GM12874 (cell line): Measurements from ENCODE around the gene HDAC10.

Experiments used
- TF ChIP-seq, protein P1 (sequence below): IDR thresholded peaks from 2 replicates; pipeline ENCODE4 v1.5.1; 2011; ENCODE audit warnings: low read depth, mild to moderate bottlenecking, control low read depth, low read length, moderate library complexity; ENCODE audit not compliant: insufficient read depth

Gene HDAC10

DNA sequence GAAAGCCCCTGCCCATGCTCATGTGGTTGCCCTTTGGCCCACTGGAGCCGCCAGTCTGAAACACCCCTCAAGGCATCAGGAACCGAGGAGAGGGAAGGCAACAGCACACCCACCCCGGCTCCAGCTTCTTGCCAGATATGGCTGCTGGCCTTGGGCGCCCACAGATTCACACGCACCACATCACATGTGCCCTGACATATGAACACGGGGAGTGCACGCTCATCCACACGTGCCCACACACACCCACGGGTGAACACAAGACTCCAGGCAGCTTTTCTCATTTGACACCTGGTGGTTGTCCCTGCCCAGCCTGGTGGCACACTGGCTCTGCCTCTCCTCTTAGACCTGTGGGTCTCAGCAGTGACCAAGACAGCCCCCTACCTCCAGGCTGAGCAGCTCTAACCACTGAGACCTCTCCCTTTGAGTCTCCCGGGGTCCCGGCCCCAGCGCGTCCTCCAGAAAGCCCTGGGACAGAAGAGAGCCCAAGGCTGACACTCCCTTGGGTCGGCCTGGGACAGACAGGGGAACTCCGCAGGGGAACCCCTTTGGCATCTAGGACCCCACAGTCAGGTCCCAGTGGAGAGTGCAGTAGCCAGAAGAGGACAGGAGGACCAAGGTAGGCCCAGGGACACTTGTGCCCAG, 13.2 kb upstream of the HDAC10 start:
- TF ChIP-seq, protein P1, sequence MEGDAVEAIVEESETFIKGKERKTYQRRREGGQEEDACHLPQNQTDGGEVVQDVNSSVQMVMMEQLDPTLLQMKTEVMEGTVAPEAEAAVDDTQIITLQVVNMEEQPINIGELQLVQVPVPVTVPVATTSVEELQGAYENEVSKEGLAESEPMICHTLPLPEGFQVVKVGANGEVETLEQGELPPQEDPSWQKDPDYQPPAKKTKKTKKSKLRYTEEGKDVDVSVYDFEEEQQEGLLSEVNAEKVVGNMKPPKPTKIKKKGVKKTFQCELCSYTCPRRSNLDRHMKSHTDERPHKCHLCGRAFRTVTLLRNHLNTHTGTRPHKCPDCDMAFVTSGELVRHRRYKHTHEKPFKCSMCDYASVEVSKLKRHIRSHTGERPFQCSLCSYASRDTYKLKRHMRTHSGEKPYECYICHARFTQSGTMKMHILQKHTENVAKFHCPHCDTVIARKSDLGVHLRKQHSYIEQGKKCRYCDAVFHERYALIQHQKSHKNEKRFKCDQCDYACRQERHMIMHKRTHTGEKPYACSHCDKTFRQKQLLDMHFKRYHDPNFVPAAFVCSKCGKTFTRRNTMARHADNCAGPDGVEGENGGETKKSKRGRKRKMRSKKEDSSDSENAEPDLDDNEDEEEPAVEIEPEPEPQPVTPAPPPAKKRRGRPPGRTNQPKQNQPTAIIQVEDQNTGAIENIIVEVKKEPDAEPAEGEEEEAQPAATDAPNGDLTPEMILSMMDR, result no peak

- TF ChIP-seq, protein P1, result no peak
These were observed 12.0 kb upstream of the HDAC10 start for GRCh38 chr22:50262973-50263617.

DNA sequence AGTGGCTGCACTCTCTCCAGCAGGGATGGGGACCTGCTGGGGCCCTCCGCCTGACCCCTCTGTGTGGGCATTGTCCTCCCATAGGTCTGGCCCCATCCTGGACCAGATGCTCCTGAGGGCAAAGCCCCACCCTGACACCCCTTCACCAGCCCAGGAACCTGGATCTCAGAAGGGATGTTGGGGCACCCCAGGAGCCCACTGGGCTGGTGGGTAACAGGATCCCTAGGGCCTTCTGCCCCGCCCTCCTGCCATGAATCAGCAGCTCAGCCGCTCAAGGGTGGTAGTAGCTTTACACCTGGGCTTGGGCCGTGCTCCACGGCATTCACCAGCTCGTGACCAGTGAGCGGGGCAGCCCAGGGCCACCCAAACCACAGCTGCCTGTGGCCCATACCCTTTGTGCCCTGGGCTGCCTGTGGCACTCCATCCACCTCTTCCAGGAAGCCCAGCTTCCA, 11.4 kb upstream of the HDAC10 start:
- TF ChIP-seq, protein P1, result no peak

DNA sequence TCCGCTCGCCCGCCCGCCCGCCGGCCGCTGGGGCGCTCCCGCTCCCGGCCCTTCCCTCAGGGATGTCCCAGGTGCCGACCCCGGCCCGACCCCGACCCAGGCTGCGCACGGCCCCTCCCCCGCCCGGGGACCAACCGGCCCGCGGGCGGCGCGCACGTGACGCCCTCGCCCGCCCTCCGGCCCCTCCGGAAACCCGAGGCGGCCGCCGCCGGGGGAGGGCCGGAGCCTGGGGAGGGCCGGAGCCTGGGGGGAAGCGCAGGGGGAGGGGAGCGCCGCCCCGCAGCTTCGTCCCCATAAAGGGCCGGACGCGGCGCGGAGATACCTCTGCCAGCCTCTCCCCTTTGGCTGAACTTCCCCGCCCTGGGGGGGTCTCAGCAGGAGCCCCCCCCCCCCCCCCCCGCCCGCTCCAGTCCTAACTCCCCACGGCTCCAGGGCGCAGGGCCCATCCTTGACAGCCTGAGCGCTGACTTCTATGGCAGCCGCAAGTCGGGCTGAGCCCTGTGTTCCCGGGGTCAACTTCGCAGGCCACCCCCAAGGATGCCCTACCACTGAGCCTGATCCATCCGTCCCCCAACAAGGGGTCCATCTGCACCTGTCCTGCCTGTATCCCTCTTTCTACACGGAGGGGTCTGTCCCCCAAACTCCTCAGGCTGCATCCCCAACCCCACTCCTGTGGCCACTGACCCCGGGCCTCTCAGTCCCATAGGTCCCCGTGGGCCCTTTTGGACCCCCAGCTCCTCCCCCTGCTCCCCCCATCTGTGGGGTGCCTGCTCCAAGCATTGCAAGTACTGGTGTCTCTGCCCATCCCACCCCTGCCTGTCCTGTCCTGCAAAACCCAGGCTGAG, 10.8 kb upstream of the HDAC10 start, which contains the start of gene MAPK12:
TSS of gene MAPK12 (minus strand) at position 69 of the 845 bp plus-strand sequence. CDS start 174 bp downstream, outside the sequence.
- TF ChIP-seq, protein P1, result no peak

GRCh38 chr22:50260801-50261614, 9.9 kb upstream of the HDAC10 start:
- TF ChIP-seq, protein P1, result no peak

- TF ChIP-seq, protein P1, result no peak
These were observed 9.4 kb upstream of the HDAC10 start for GRCh38 chr22:50260434-50260800.
